Activated CD4-positive, alpha-beta memory T cell treated with anti-CD3 and anti-CD28 coated beads, Interleukin-2, amount 10 ng/mL, durations not matched to agents 7 days and 5 days (primary cell): ENCODE measurements around the gene RBM24. TPM values are rescaled to one million over a fixed set of nuclear protein-coding genes. Genes with fewer than 3 reads are reported as not detected.

Source experiments
- CTCF ChIA-PET: fragments of 350-600 bp; sonication (Branson Sonifier 250); formaldehyde crosslinking; loops from one replicate; lab custom pipeline; 2021; ENCODE audit warnings: antibody characterized with exemption, inconsistent platforms; lab: Charles Lee
- POLR2A ChIA-PET: fragments of 350-600 bp; sonication (Branson Sonifier 250); formaldehyde crosslinking; loops from one replicate; lab custom pipeline; 2021; ENCODE audit warnings: antibody characterized with exemption; lab: Charles Lee
- DNase-seq: peaks from one replicate; pipeline ENCODE4 v3.0.0-alpha.2; 2020
- H3K27ac Mint-ChIP-seq: one replicate; pipeline ENCODE4 v1.8.0; 2021; ENCODE audit warnings: mild to moderate bottlenecking, mixed read lengths
- H3K27me3 Mint-ChIP-seq: one replicate; pipeline ENCODE4 v1.8.0; 2021; ENCODE audit warnings: mixed read lengths
- H3K36me3 Mint-ChIP-seq: one replicate; pipeline ENCODE4 v1.8.0; 2021; ENCODE audit warnings: low read depth, mixed read lengths
- H3K4me1 Mint-ChIP-seq: one replicate; pipeline ENCODE4 v1.8.0; 2021; ENCODE audit warnings: mixed read lengths
- H3K4me3 Mint-ChIP-seq: one replicate; pipeline ENCODE4 v1.8.0; 2021; ENCODE audit warnings: mild to moderate bottlenecking, mixed read lengths
- H3K9me3 Mint-ChIP-seq: one replicate; pipeline ENCODE4 v1.8.0; 2021; ENCODE audit warnings: mixed read lengths
- total RNA-seq, 2 experiments: library from RNA; stranded (reverse); gene quantifications; one replicate each; pipeline ENCODE4 v1.2.3, GENCODE V29; 2021

RBM24 gene
- total RNA-seq, 2 experiments from 2014 or later, result not detected

DNA sequence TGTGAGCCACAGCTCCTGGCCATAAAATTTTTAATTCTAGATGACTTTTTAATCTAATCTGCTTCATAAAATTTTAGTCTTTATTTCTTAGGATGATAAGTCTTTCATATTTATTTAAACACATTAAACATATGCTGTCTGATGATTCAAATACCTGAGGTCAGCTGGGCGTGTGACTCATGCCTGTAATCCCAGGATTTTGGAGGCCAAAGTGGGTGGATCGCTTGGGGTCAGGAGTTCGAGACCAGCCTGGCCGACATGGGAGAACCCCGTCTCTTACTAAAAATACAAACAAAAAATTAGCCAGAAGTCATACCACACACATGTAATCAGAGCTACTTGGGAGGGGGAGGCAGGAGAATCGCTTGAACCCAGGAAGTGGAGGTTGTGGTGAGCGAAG is 53.1 kb downstream of the RBM24 start:
- POLR2A ChIA-PET, result no interaction called here
- H3K27me3 Mint-ChIP-seq, result no peaks in the 10 kb centered on the region
- no peaks in the 10 kb centered on the region for H3K36me3 Mint-ChIP-seq
- no peak overlapping the region for H3K27ac Mint-ChIP-seq
- DNase-seq, result no peak
- H3K4me3 Mint-ChIP-seq, result no peak overlapping the region
- CTCF ChIA-PET, result no interaction called here
- H3K9me3 Mint-ChIP-seq, result no peaks in the 10 kb centered on the region
- H3K4me1 Mint-ChIP-seq, result no peaks in the 10 kb centered on the region

DNA sequence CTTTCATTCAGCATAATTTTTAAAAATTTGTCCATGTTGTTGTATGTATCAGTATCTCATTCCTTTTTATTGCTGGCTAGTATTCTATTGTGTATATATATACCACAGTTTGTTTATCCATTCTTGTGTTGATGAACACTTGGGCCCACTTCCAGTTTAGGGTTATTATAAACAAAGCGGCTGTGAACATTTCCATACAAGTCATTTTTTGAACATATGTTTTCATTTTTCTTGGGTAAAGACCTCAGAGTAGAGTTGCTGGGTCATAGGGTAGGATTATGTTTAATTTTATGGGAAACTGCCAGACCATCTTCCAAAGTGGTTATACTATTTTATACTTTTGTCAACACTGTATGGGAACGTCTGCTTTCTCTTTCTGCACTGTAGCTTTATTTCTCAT is 55.3 kb downstream of the RBM24 start:
- no peaks in the 10 kb centered on the region for H3K36me3 Mint-ChIP-seq
- H3K27ac Mint-ChIP-seq, result no peak overlapping the region
- H3K9me3 Mint-ChIP-seq, result peaks cover under 1% of the 10 kb centered on the region
- DNase-seq, result no peak
- H3K4me3 Mint-ChIP-seq, result no peak overlapping the region
- ChIA-PET CTCF (no interaction called here), POLR2A (no interaction called here)
- H3K27me3 Mint-ChIP-seq, result no peaks in the 10 kb centered on the region
- no peaks in the 10 kb centered on the region for H3K4me1 Mint-ChIP-seq

DNA sequence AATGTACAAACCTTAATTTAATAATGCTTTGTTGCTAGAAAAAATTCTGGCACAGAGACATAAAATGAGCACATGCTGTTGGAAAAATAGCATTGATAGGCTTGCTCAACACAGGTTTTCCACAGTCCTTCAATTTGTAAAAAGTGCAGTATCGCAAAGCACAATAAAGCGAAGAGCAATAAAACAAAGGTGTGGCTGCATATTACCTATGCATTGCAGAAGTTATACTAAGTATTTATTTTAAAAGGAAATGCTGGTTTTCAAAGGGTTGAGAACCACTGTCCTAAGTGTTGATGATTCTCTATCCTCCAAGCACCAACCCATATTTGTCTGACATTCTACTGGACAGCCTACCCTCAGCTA is 58.1 kb downstream of the RBM24 start:
- Mint-ChIP-seq H3K4me1 (no peaks in the 10 kb centered on the region), H3K27me3 (no peaks in the 10 kb centered on the region), H3K27ac (no peak overlapping the region), H3K4me3 (no peak overlapping the region), H3K36me3 (no peaks in the 10 kb centered on the region), H3K9me3 (peaks cover 2% of the 10 kb centered on the region)
- ChIA-PET CTCF (no interaction called here), POLR2A (no interaction called here)
- no peak for DNase-seq

DNA sequence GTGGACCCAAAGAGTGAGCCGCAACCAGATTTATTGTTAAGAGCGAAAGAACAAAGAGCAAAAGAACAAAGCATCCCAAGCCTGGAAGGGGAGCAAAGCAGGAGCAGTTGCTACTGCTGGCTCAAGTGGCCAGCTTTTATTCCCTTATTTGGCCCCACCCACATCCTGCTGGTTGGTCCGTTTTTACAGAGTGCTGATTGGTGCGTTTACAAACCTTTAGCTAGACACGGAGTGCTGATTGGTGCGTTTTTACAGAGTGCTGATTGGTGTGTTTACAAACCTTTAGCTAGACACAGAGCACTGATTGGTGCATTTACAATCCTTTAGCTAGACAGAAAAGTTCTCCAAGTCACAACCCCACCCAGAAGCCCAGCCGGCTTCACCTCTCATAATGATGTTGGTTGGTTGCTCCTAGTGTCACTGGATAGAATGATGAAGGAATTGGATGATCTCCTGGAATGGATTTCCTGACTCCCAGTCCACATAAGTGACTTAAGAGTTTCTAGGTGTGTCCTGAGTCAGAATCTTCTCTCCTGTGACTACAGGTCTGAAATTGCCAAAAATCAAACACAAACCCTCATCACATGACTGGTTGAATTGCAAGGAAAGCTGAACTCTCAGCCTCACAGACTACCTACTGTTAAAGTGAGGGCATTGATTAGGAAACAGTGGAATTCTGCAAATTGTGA is 60.1 kb downstream of the RBM24 start:
- Mint-ChIP-seq H3K4me3 (no peak overlapping the region), H3K9me3 (peaks cover 2% of the 10 kb centered on the region), H3K36me3 (no peaks in the 10 kb centered on the region), H3K4me1 (no peaks in the 10 kb centered on the region), H3K27me3 (no peaks in the 10 kb centered on the region), H3K27ac (no peak overlapping the region)
- ChIA-PET POLR2A (no interaction called here), CTCF (no interaction called here)
- no peak for DNase-seq

DNA sequence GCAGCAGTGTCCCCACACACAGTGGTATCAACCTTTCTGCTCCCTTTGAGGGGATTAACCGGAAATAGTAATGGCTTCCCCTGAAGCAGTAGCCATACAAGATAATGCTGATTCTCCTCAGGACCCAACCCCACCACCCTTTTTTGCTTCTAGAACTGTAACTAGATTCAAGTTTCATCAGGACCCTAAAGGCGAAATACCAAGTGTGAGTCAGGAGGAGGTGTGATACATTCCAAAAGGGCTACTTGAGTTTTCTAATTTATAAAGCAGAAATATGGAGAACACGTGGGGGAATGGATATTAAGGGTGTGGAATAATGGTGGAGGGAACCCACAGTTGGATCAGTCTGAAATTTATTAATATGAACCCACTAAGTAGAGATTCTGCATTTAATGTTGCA is 60.7 kb downstream of the RBM24 start:
- no peaks in the 10 kb centered on the region for H3K36me3 Mint-ChIP-seq
- H3K27me3 Mint-ChIP-seq, result no peaks in the 10 kb centered on the region
- no peak for DNase-seq
- peaks cover 2% of the 10 kb centered on the region for H3K9me3 Mint-ChIP-seq
- CTCF ChIA-PET, result no interaction called here
- no peak overlapping the region for H3K27ac Mint-ChIP-seq
- no peak overlapping the region for H3K4me3 Mint-ChIP-seq
- POLR2A ChIA-PET, result no interaction called here
- H3K4me1 Mint-ChIP-seq, result no peaks in the 10 kb centered on the region

DNA sequence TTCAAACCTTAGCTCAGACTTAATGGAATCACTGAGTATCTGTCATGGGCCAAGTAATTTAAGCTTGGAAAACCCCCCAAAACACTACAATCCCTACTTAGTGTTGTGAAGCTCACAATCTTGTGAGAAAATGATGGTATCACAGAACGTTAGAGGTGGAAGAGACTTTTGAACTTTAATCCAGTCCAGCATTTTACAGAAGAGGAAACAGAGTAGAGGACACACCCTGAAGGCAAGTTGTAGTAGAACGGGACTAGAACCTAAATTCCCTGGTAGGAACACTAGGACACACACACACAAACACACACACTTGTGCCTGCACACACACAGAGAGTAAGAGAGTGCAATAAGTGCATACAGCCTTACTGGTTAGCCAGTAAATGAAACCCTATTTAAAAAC is 62.1 kb downstream of the RBM24 start:
- Mint-ChIP-seq H3K36me3 (no peaks in the 10 kb centered on the region), H3K27me3 (no peaks in the 10 kb centered on the region), H3K4me1 (no peaks in the 10 kb centered on the region), H3K9me3 (peaks cover 2% of the 10 kb centered on the region), H3K4me3 (no peak overlapping the region), H3K27ac (no peak overlapping the region)
- no peak for DNase-seq
- ChIA-PET CTCF (no interaction called here), POLR2A (no interaction called here)

Other genes with a start within 250 kb of the RBM24 start
- gene STMND1, start 179.3 kb upstream of the RBM24 start, total RNA-seq, result not detected
- gene CAP2, start 112.2 kb downstream of the RBM24 start, total RNA-seq, result not detected